IMR-90 (cell line): ENCODE data around the gene C3orf80. TPM values are rescaled to one million over a fixed set of nuclear protein-coding genes. Genes with fewer than 3 reads are reported as not detected.

ENCODE experiments used
- ATAC-seq: fragments of 200-7000 bp; cut with Tn5 transposase; 2 replicates; pipeline ENCODE4 v1.9.1; 2020; ENCODE audit warnings: low read depth, mild to moderate bottlenecking, moderate library complexity
- BruUV-seq: library from RNA; stranded (reverse); fragments of 400-500 nt; replicated peaks from 2 replicates; lab custom pipeline; 2021; lab: Mats Ljungman, UMichigan
- CTCF ChIA-PET: fragments of 300-600 bp; formaldehyde crosslinking; extraction: SDS; loops from one replicate; lab custom pipeline; 2021; ENCODE audit warnings: antibody characterized with exemption; lab: Yijun Ruan, JAX
- POLR2A ChIA-PET: fragments of 300-600 bp; sonication (Branson Sonifier 250); formaldehyde crosslinking; loops from one replicate; lab custom pipeline; 2022; ENCODE audit warnings: antibody characterized with exemption; ENCODE audit not compliant: unreplicated experiment; lab: Charles Lee
- DNase-seq: peaks from one replicate; pipeline ENCODE4 v3.0.0; 2013
- H2AFZ ChIP-seq: replicated peaks from 2 replicates; pipeline ENCODE3; 2013; ENCODE audit warnings: low read length, mild to moderate bottlenecking; ENCODE audit not compliant: poor library complexity
- H2AK5ac ChIP-seq: 2 replicates; pipeline ENCODE4 v1.6.1; 2013; ENCODE audit warnings: low read depth, low read length, inconsistent platforms
- H2AK9ac ChIP-seq: replicated peaks from 2 replicates; pipeline ENCODE3; 2013; ENCODE audit warnings: mild to moderate bottlenecking, low read depth, low read length, moderate library complexity; ENCODE audit not compliant: poor library complexity
- H2BK120ac ChIP-seq: 2 replicates; pipeline ENCODE4 v1.6.1; 2013; ENCODE audit warnings: low read depth, low read length, inconsistent platforms
- H2BK15ac ChIP-seq: 3 replicates; pipeline ENCODE4 v1.6.1; 2013; ENCODE audit warnings: low read depth, low read length, inconsistent platforms
- H2BK20ac ChIP-seq: 2 replicates; pipeline ENCODE4 v1.6.1; 2013; ENCODE audit warnings: low read depth, mild to moderate bottlenecking, inconsistent platforms, low read length, moderate library complexity
- H2BK5ac ChIP-seq: 2 replicates; pipeline ENCODE4 v1.6.1; 2013; ENCODE audit warnings: mild to moderate bottlenecking, low read depth, low read length, inconsistent platforms; ENCODE audit not compliant: poor library complexity, severe bottlenecking
- H3K14ac ChIP-seq: replicated peaks from 2 replicates; pipeline ENCODE4 v1.6.1; 2013; ENCODE audit warnings: low read depth, low read length, inconsistent platforms
- H3K18ac ChIP-seq: 2 replicates; pipeline ENCODE4 v1.6.1; 2013; ENCODE audit warnings: low read depth, low read length, control low read depth
- H3K23ac ChIP-seq: 2 replicates; pipeline ENCODE4 v1.6.1; 2013; ENCODE audit warnings: low read depth, low read length, inconsistent platforms
- H3K27ac ChIP-seq: 2 replicates; pipeline ENCODE4 v1.5.1; 2013; ENCODE audit warnings: mild to moderate bottlenecking, control low read depth, low read length; ENCODE audit not compliant: insufficient read depth
- H3K27me3 ChIP-seq: 2 replicates; pipeline ENCODE4 v1.6.1; 2013; ENCODE audit warnings: low read length; ENCODE audit not compliant: control insufficient read depth, insufficient read depth
- H3K36me3 ChIP-seq: 2 replicates; pipeline ENCODE4 v1.6.1; 2013; ENCODE audit warnings: low read length, mixed read lengths; ENCODE audit not compliant: control insufficient read depth, insufficient read depth
- H3K4ac ChIP-seq: 2 replicates; pipeline ENCODE4 v1.6.1; 2013; ENCODE audit warnings: low read depth, low read length, inconsistent platforms
- H3K4me1 ChIP-seq: 2 replicates; pipeline ENCODE4 v1.6.1; 2013; ENCODE audit warnings: low read length, mixed read lengths; ENCODE audit not compliant: control insufficient read depth, insufficient read depth
- H3K4me2 ChIP-seq: 2 replicates; pipeline ENCODE4 v1.6.1; 2013; ENCODE audit warnings: low read depth, mild to moderate bottlenecking, control low read depth, low read length, moderate library complexity
- H3K4me3 ChIP-seq: 2 replicates; pipeline ENCODE4 v1.5.1; 2013; ENCODE audit warnings: low read depth, mild to moderate bottlenecking, control low read depth, low read length, moderate library complexity; ENCODE audit not compliant: insufficient read depth
- H3K56ac ChIP-seq: 2 replicates; pipeline ENCODE4 v1.6.1; 2013; ENCODE audit warnings: low read length, inconsistent platforms; ENCODE audit not compliant: insufficient read depth; ENCODE audit errors: extremely low read depth
- H3K79me1 ChIP-seq, 2 experiments: 2 replicates each; pipeline ENCODE4 v1.6.1; 2013; ENCODE audit warnings: low read length in 2 of 2, inconsistent platforms in 1 of 2, low read depth in 1 of 2
- H3K9ac ChIP-seq: 2 replicates; pipeline ENCODE4 v1.6.1; 2013; ENCODE audit warnings: low read depth, low read length, control low read depth
- H3K9me1 ChIP-seq: 2 replicates; pipeline ENCODE4 v1.6.1; 2013; ENCODE audit warnings: low read length, inconsistent platforms; ENCODE audit not compliant: insufficient read depth
- H3K9me3 ChIP-seq: 2 replicates; pipeline ENCODE4 v1.6.1; 2013; ENCODE audit warnings: low read length; ENCODE audit not compliant: control insufficient read depth, insufficient read depth
- H4K20me1 ChIP-seq: 2 replicates; pipeline ENCODE4 v1.6.1; 2013; ENCODE audit warnings: low read length, inconsistent platforms; ENCODE audit not compliant: insufficient read depth
- H4K5ac ChIP-seq: 2 replicates; pipeline ENCODE4 v1.6.1; 2013; ENCODE audit warnings: mild to moderate bottlenecking, low read depth, low read length, control low read depth
- H4K8ac ChIP-seq, 2 experiments: 2 replicates each; pipeline ENCODE4 v1.6.1; 2013; ENCODE audit warnings: low read depth in 2 of 2, low read length in 2 of 2, control low read depth in 1 of 2, inconsistent platforms in 1 of 2
- H4K91ac ChIP-seq: 2 replicates; pipeline ENCODE4 v1.6.1; 2013; ENCODE audit warnings: low read depth, low read length, inconsistent platforms; ENCODE audit not compliant: insufficient read depth
- MAZ ChIP-seq: IDR thresholded peaks from 2 replicates; pipeline ENCODE4 v1.6.1; 2012; ENCODE audit warnings: low read depth, mild to moderate bottlenecking, low read length, improper control_type of control experiment, moderate library complexity, borderline replicate concordance
- NFE2L2 ChIP-seq: fragments of 150-350 bp; IDR thresholded peaks from 2 replicates; pipeline ENCODE4 v1.6.1; 2016; ENCODE audit warnings: low read depth, mild to moderate bottlenecking, low read length
- RCOR1 ChIP-seq: IDR thresholded peaks from 2 replicates; pipeline ENCODE4 v1.6.1; 2012; ENCODE audit warnings: mild to moderate bottlenecking, low read length, improper control_type of control experiment; ENCODE audit not compliant: insufficient replicate concordance
- SMC3 ChIP-seq: fragments of 150-350 bp; IDR thresholded peaks from 2 replicates; pipeline ENCODE4 v1.6.1; 2016; ENCODE audit warnings: low read depth, mild to moderate bottlenecking, antibody characterized with exemption, low read length, moderate library complexity
- USF2 ChIP-seq: fragments of 150-350 bp; IDR thresholded peaks from 2 replicates; pipeline ENCODE4 v1.6.1; 2017; ENCODE audit warnings: mild to moderate bottlenecking, antibody characterized with exemption, low read length, low read depth
- WGBS, 2 experiments: methylation state at CpG; one replicate each; pipeline versions ENCODE4 v1.1.5 to v1.1.7; 2013; ENCODE audit warnings: missing lambda C conversion rate in 2 of 2; ENCODE audit not compliant: insufficient read length in 1 of 2; ENCODE audit errors: extremely low coverage in 2 of 2; 5-methylcytosine and 5-hydroxymethylcytosine counted together
- dilution Hi-C: fragments of 300-500 bp; cut with HindIII; formaldehyde crosslinking; loops from one replicate; pipeline ENCODE4 v1.14.3; 2018; ENCODE audit warnings: low sequenced_read_pairs; ENCODE audit not compliant: unreplicated experiment
- in situ Hi-C: fragments of 300-500 bp; cut with MboI; formaldehyde crosslinking; loops from 3 replicates; pipeline ENCODE4 v1.14.3; 2019; ENCODE audit warnings: low sequenced_read_pairs, inconsistent platforms, mixed read lengths
- intact Hi-C: fragments of 100-400 bp; cut with micrococcal nuclease; formaldehyde crosslinking; loops from 2 replicates; pipeline ENCODE4 v1.10.0; 2022
- polyA plus RNA-seq, 3 experiments: library from polyadenylated mRNA; depleted of rRNA; stranded (reverse); fragments of >200 nt; gene quantifications; 2 replicates each; pipeline ENCODE4 v1.2.3, GENCODE V29; 2012; ENCODE audit warnings: low replicate concordance in 1 of 3
- total RNA-seq: library from RNA; depleted of rRNA; stranded (reverse); fragments of >200 nt; gene quantifications from 2 replicates; pipeline ENCODE4 v1.2.3, GENCODE V29; 2012

The C3orf80 gene
- total and polyA plus RNA-seq, 2 of the 4 experiments (the other 2 are of a cell fraction), result not detected

- ATAC-seq, result no peak
- no peak overlapping the region for H3K4me3 ChIP-seq
- no peaks in the 10 kb centered on the region for H3K79me1 ChIP-seq
- H3K9ac ChIP-seq, result no peak overlapping the region
- H3K14ac ChIP-seq, result no peak overlapping the region
- TF ChIP-seq SMC3, result no peak
- no peak for TF ChIP-seq USF2
- no peak for TF ChIP-seq NFE2L2
- no peak for TF ChIP-seq RCOR1
- TF ChIP-seq MAZ, result no peak
- H3K9me3 ChIP-seq, result no peaks in the 10 kb centered on the region; the same call in 1 of the 2 replicates
- no peaks in the 10 kb centered on the region for H3K36me3 ChIP-seq
- no peak overlapping the region for H3K4ac ChIP-seq
- H2AK5ac ChIP-seq, result no peak overlapping the region
- POLR2A ChIA-PET, result no interaction called here
- intact Hi-C loops, result loop anchor here (2.0 to 5.0 kb wide), 3 partner anchors 48 to 326 kb away; no protein-coding TSS in a partner anchor
- no peak overlapping the region for H2BK15ac ChIP-seq
- H4K20me1 ChIP-seq, result no peaks in the 10 kb centered on the region
- CTCF ChIA-PET, result interaction anchor here (1.3 to 2.9 kb wide), 2 partner anchors 9 to 47 kb away, joined by 3 to 10 read pairs; no protein-coding TSS in a partner anchor
- no peak overlapping the region for H3K23ac ChIP-seq
- no peak overlapping the region for H3K4me2 ChIP-seq
- H2AK9ac ChIP-seq, result no peak overlapping the region
- no peak overlapping the region for H2AFZ ChIP-seq
- no peak for DNase-seq
- no peaks in the 10 kb centered on the region for H3K4me1 ChIP-seq
- H2BK20ac ChIP-seq, result no peak overlapping the region
- H3K56ac ChIP-seq, result no peak overlapping the region
- no peak overlapping the region for H4K8ac ChIP-seq
- H3K18ac ChIP-seq, result no peak overlapping the region
- H2BK5ac ChIP-seq, result no peak overlapping the region
- H3K27me3 ChIP-seq, result peaks cover 8% of the 10 kb centered on the region
- no peak overlapping the region for H3K27ac ChIP-seq
- no peaks in the 10 kb centered on the region for H3K9me1 ChIP-seq
- in situ Hi-C loops, result no loop called here
- H2BK120ac ChIP-seq, result no peak overlapping the region
- H4K91ac ChIP-seq, result no peak overlapping the region
- no peak overlapping the region for H4K5ac ChIP-seq
- no CpG with 5 or more reads among the region's 1 CpG for whole genome bisulfite sequencing, 2 experiments
- dilution Hi-C loops, result no loop called here
- no TSS peak for BruUV-seq
Observed at GRCh38 chr3:160210341-160210740, 14.9 kb upstream of the C3orf80 start.
